Heart right ventricle (tissue), 16 donors: ENCODE data around the gene S100A7. TPM values are rescaled to one million over a fixed set of nuclear protein-coding genes. Genes with fewer than 3 reads are reported as not detected.

Source experiments
- ATAC-seq, 8 donors: fragments of 200-7000 bp; cut with Tn5 transposase; one replicate each; pipeline ENCODE4 v1.9.1; 2020; ENCODE audit warnings: mild to moderate bottlenecking in 8 of 8, moderate library complexity in 8 of 8, moderate number of reproducible peaks in 1 of 8
- DNase-seq, 2 donors: peaks; one replicate each; pipeline ENCODE4 v3.0.0-alpha.2; 2020
- H3K27ac ChIP-seq, 10 donors: fragments of 200-600 bp; sonication (generic) in 2 of 10; one replicate each; pipeline versions ENCODE4 v1.5.0 to v1.8.0; 2020 to 2022; ENCODE audit warnings: mild to moderate bottlenecking in 3 of 10
- H3K27me3 ChIP-seq, 7 donors: fragments of 200-600 bp; one replicate each; pipeline ENCODE4 v1.8.0; 2021 to 2022; ENCODE audit warnings: mild to moderate bottlenecking in 2 of 7
- H3K36me3 ChIP-seq, 9 donors: fragments of 200-600 bp; sonication (generic) in 1 of 9; one replicate each; pipeline versions ENCODE4 v1.5.0 to v1.8.0; 2020 to 2022; ENCODE audit warnings: mild to moderate bottlenecking in 2 of 9
- H3K4me1 ChIP-seq, 9 donors: fragments of 200-600 bp; sonication (generic) in 1 of 9; one replicate each; pipeline versions ENCODE4 v1.5.0 to v1.8.0; 2020 to 2022; ENCODE audit warnings: mild to moderate bottlenecking in 4 of 9
- H3K4me3 ChIP-seq, 10 donors: fragments of 200-600 bp; sonication (generic) in 2 of 10; one replicate each; pipeline versions ENCODE4 v1.5.0 to v1.8.0; 2020 to 2022; ENCODE audit warnings: mild to moderate bottlenecking in 7 of 10, moderate library complexity in 2 of 10
- H3K9me3 ChIP-seq, 11 donors: fragments of 200-600 bp in 10 of 11; sonication (generic) in 2 of 11; one replicate each; pipeline versions ENCODE4 v1.5.0 to v1.8.0; 2013 to 2022; ENCODE audit warnings: mild to moderate bottlenecking in 2 of 11, control low read depth in 1 of 11, moderate library complexity in 1 of 11
- CTCF ChIP-seq, 9 donors: fragments of 200-600 bp; sonication (generic) in 2 of 9; IDR thresholded peaks; one replicate each; pipeline versions ENCODE4 v1.5.0 to v1.8.0; 2021 to 2022; ENCODE audit warnings: antibody characterized with exemption in 9 of 9, mild to moderate bottlenecking in 5 of 9, moderate library complexity in 1 of 9
- WGBS, 2 donors: extraction: QIAGEN DNeasy Blood & Tissue Kit; methylation state at CpG; one replicate each; pipeline ENCODE4 v1.1.7; 2013; ENCODE audit warnings: inconsistent platforms in 1 of 2; 5-methylcytosine and 5-hydroxymethylcytosine counted together
- intact Hi-C, 10 donors: fragments of 100-400 bp; cut with DNase I; formaldehyde crosslinking; loops; one replicate each; pipeline versions ENCODE4 v1.11.1 to v1.14.2; 2022
- polyA plus RNA-seq, 2 donors: library from polyadenylated mRNA; stranded (reverse); fragments of 200-250 nt; gene quantifications; one replicate each; pipeline ENCODE4 v1.2.3, GENCODE V29; 2013
- total RNA-seq, 10 donors: library from RNA; stranded (reverse); fragmentation: NEBNext Ultra II Directional in 3 of 10; extraction: Animal tissue kit (Norgen Biotek cat#: 25700) in 3 of 10; gene quantifications; one replicate each; pipeline versions ENCODE4 v1.2.1 to v1.2.4, GENCODE V29; 2021 to 2023
- donor health status: Arrhythmogenic right ventricular cardiomyopathy.
- donor health status: ischemic (EF 13 %, LVEDD 7.1; RV severe dilation, severe dysfunction).
- donor health status: healthy with polysubstance abuse.
- donor health status: DM: no; HTN: yes; CAD: no.
- donor health status: DM: no; HTN: no; CAD: no.
- donor health status: ischemic (EF 25% LVEDD 6.9; RV normal size, moderate dysfunction).
- donor health status: ischemic (EF 25% LVEDD 5.7; RV mildly dilated, moderate dysfunction).
- donor health status: healthy.
- donor health status: DM: yes; HTN: yes; CAD: no.
- donor health status: Ischemic cardiomyopathy.
- donor health status: ischemic (EF 35%, LVEDD 5.7; RV mildly dilated, moderate dysfunction).
- donor health status: nonischemic (EF 11% LVEDD 7.7; RV severe dilation, severe dysfunction).
- donor health status: DM: yes; HTN: yes; CAD: no.
- donor health status: PGD.
- donor health status: ischemic (EF 29% LVEDD 5.4; RV normal size, mild dysfunction).
- donor health status: nonischemic (EF 23%, LVEDD 6.1; RV moderate dilation, normal function).

S100A7 gene
- total and polyA plus RNA-seq, 12 donors: 0.20 TPM; not detected in 11

- Histone ChIP-seq H3K27me3 (no peaks in the 10 kb centered on the region), H3K4me3 (no peak overlapping the region), H3K36me3 (no peaks in the 10 kb centered on the region), H3K27ac (peak overlapping the region in 9 of 10 donors; percentile 34 to 75 (median 65)), H3K4me1 (peaks cover 0 to 35% (median 20%) of the 10 kb centered on the region in 9 donors), H3K9me3 (no peaks in the 10 kb centered on the region)
- peak; percentile 40 to 85 (median 62) for ATAC-seq
- peak; percentile 52 to 75 for DNase-seq
- intact Hi-C loops: loop anchor here in 1 of 10 donors (1.0 kb wide), 1 partner anchor 8 kb away; no protein-coding TSS in a partner anchor
- WGBS, 2 donors: 39 to 51% methylated on average over 12 of the region's 12 CpGs
- TF ChIP-seq CTCF (IDR thresholded peaks at IDR 0.05): no peak
Observed at GRCh38 chr1:153490272-153491051, 30.0 kb upstream of the S100A7 start.

GRCh38 chr1:153488731-153489130, 28.3 kb upstream of the S100A7 start:
- peak overlapping the region in 6 of 10 donors; percentile 31 to 75 (median 64) for H3K27ac ChIP-seq
- ATAC-seq: peak; percentile 49 to 81 (median 72)
- peaks cover 0 to 4% (median 0%) of the 10 kb centered on the region in 7 donors for H3K27me3 ChIP-seq
- H3K4me1 ChIP-seq: peaks cover 0 to 28% (median 14%) of the 10 kb centered on the region in 9 donors
- WGBS, 2 donors: 18 to 27% methylated on average over 4 of the region's 4 CpGs
- DNase-seq: peak in 1 of 2 donors; percentile 49
- no peaks in the 10 kb centered on the region for H3K36me3 ChIP-seq
- H3K4me3 ChIP-seq: no peak overlapping the region
- no peak for TF ChIP-seq CTCF (IDR thresholded peaks at IDR 0.05)
- no peaks in the 10 kb centered on the region for H3K9me3 ChIP-seq
- intact Hi-C loops: no loop called here

DNA sequence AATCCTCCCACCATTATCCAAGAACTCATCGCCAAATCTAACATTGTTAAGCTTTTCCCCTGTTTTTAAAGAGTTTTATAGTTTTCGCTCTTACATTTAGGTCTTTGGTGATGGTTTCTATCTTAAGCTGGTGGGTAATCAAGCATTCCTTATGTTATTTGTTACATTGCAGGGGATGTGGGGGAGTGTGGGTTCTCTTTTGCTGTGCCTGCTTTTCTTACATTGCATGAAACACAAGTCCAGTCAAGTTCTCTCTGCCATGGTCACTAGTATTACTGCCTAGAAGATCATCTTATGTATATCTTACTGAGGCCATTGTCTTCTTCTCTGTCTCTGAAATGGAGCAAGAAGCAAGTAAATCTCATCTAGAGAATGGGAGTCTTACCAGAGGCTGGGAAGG, 27.3 kb upstream of the S100A7 start:
- H3K4me1 ChIP-seq: peaks cover 0 to 28% (median 10%) of the 10 kb centered on the region in 9 donors
- no peak for ATAC-seq
- no peak overlapping the region for H3K4me3 ChIP-seq
- no peak for TF ChIP-seq CTCF (IDR thresholded peaks at IDR 0.05)
- no peaks in the 10 kb centered on the region for H3K36me3 ChIP-seq
- intact Hi-C loops: no loop called here
- H3K27ac ChIP-seq: peak overlapping the region in 1 of 10 donors; percentile 75
- DNase-seq: no peak
- peaks cover 0 to 6% (median 0%) of the 10 kb centered on the region in 7 donors for H3K27me3 ChIP-seq
- WGBS, 2 donors: 98 to 99% methylated on average over 2 of the region's 2 CpGs
- H3K9me3 ChIP-seq: no peaks in the 10 kb centered on the region

GRCh38 chr1:153485863-153486262, 25.4 kb upstream of the S100A7 start:
- 29 to 36% methylated on average over 2 of the region's 2 CpGs for WGBS, 2 donors
- ATAC-seq (no peak), DNase-seq (peak in 1 of 2 donors; percentile 39)
- Histone ChIP-seq H3K4me1 (peaks cover 0 to 25% (median 10%) of the 10 kb centered on the region in 9 donors), H3K4me3 (no peak overlapping the region), H3K9me3 (no peaks in the 10 kb centered on the region), H3K27ac (no peak overlapping the region), H3K36me3 (no peaks in the 10 kb centered on the region), H3K27me3 (peaks cover 0 to 22% (median 0%) of the 10 kb centered on the region in 7 donors)
- TF ChIP-seq CTCF (IDR thresholded peaks at IDR 0.05): no peak
- intact Hi-C loops: no loop called here
